Measurements from ENCODE around the gene CIAO3. TPM values are rescaled to one million over a fixed set of nuclear protein-coding genes. Genes with fewer than 3 reads are reported as not detected.

CIAO3 gene
- total RNA-seq, 4 donors from 2014 or later, result 39.8 to 53.2 (median 45.6) TPM

- no peak for TF ChIP-seq CTCF (IDR thresholded peaks at IDR 0.05)
- no peak for TF ChIP-seq POLR2A (IDR thresholded peaks at IDR 0.05)
- no peak for TF ChIP-seq EP300 (IDR thresholded peaks at IDR 0.05)
- no peaks in the 10 kb centered on the region for H3K36me3 ChIP-seq
- WGBS, 2 donors, result 52 to 76% methylated on average over 21 to 28 of the region's 29 CpGs
- H3K9me3 ChIP-seq, result no peaks in the 10 kb centered on the region
- H3K4me3 ChIP-seq, result peak overlapping the region in 3 of 4 donors; percentile 49 to 89 (median 68)
- peak overlapping the region; percentile 46 to 88 (median 72) for H3K27ac ChIP-seq
- H3K4me1 ChIP-seq, result peaks cover 0 to 74% (median 46%) of the 10 kb centered on the region in 4 donors
- no peaks in the 10 kb centered on the region for H3K27me3 ChIP-seq
- no peak for DNase-seq (ENCODE audit: low spot score in 2 of 2)
Measured at GRCh38 chr16:716768-717325, 23.9 kb downstream of the CIAO3 start.

- H3K4me1 ChIP-seq, result peaks cover 0 to 74% (median 43%) of the 10 kb centered on the region in 4 donors
- H3K36me3 ChIP-seq, result no peaks in the 10 kb centered on the region
- H3K27me3 ChIP-seq, result peaks cover 0 to 5% of the 10 kb centered on the region in 2 donors
- H3K27ac ChIP-seq, result peak overlapping the region; percentile 55 to 88 (median 81)
- H3K4me3 ChIP-seq, result peak overlapping the region; percentile 49 to 89 (median 66)
- H3K9me3 ChIP-seq, result no peaks in the 10 kb centered on the region
- peak in 1 of 2 donors; percentile 38 for DNase-seq (ENCODE audit: low spot score in 2 of 2)
- WGBS, 2 donors, result 8 to 10% methylated on average over 4 to 7 of the region's 12 CpGs
- TF ChIP-seq POLR2A (IDR thresholded peaks at IDR 0.05) (no peak), EP300 (IDR thresholded peaks at IDR 0.05) (peak in 1 of 2 donors; percentile 53), CTCF (IDR thresholded peaks at IDR 0.05) (no peak)
Measured at GRCh38 chr16:716200-716568, 24.6 kb downstream of the CIAO3 start.

GRCh38 chr16:715477-716199 lies 25.2 kb downstream of the CIAO3 start:
- H3K4me1 ChIP-seq, result peaks cover 0 to 74% (median 43%) of the 10 kb centered on the region in 4 donors
- TF ChIP-seq EP300 (IDR thresholded peaks at IDR 0.05) (no peak), POLR2A (IDR thresholded peaks at IDR 0.05) (no peak), CTCF (IDR thresholded peaks at IDR 0.05) (peak in 3 of 5 experiments; percentile 1 to 25 (median 20))
- peak overlapping the region; percentile 30 to 88 (median 81) for H3K27ac ChIP-seq
- 1 to 2% methylated on average over 34 to 45 of the region's 74 CpGs for WGBS, 2 donors
- no peaks in the 10 kb centered on the region for H3K36me3 ChIP-seq
- peak overlapping the region; percentile 49 to 89 (median 66) for H3K4me3 ChIP-seq
- DNase-seq (ENCODE audit: low spot score in 2 of 2), result no peak
- H3K9me3 ChIP-seq, result no peaks in the 10 kb centered on the region
- H3K27me3 ChIP-seq, result peaks cover 0 to 10% of the 10 kb centered on the region in 2 donors

- Histone ChIP-seq H3K27ac (peak within 1 kb of the TSS; percentile 30 to 88 (median 81)), H3K4me3 (peak within 1 kb of the TSS; percentile 49 to 89 (median 66)), H3K9me3 (no peaks in the 10 kb centered on the region), H3K36me3 (no peaks in the 10 kb centered on the region), H3K4me1 (peaks cover 0 to 73% (median 37%) of the 10 kb centered on the region in 4 donors), H3K27me3 (peaks cover 0 to 18% of the 10 kb centered on the region in 2 donors)
- peak; percentile 88 to 90 for DNase-seq (ENCODE audit: low spot score in 2 of 2)
- TF ChIP-seq EP300 (IDR thresholded peaks at IDR 0.05), result peak in 1 of 2 donors; percentile 35
- peak in 1 of 2 donors; percentile 46 for TF ChIP-seq POLR2A (IDR thresholded peaks at IDR 0.05)
- TF ChIP-seq CTCF (IDR thresholded peaks at IDR 0.05), result peak in 1 of 5 experiments; percentile 13
- 2 to 8% methylated on average over 30 to 43 of the region's 108 CpGs for WGBS, 2 donors
Measured at GRCh38 chr16:714558-715476, 26.0 kb downstream of the CIAO3 start, which contains the start of gene METRN. TSS of gene METRN (plus strand) at chr16:715118. CDS start at chr16:715290, 172 bp downstream.
